ENCODE results near the gene IPO4.

Gene IPO4

DNA sequence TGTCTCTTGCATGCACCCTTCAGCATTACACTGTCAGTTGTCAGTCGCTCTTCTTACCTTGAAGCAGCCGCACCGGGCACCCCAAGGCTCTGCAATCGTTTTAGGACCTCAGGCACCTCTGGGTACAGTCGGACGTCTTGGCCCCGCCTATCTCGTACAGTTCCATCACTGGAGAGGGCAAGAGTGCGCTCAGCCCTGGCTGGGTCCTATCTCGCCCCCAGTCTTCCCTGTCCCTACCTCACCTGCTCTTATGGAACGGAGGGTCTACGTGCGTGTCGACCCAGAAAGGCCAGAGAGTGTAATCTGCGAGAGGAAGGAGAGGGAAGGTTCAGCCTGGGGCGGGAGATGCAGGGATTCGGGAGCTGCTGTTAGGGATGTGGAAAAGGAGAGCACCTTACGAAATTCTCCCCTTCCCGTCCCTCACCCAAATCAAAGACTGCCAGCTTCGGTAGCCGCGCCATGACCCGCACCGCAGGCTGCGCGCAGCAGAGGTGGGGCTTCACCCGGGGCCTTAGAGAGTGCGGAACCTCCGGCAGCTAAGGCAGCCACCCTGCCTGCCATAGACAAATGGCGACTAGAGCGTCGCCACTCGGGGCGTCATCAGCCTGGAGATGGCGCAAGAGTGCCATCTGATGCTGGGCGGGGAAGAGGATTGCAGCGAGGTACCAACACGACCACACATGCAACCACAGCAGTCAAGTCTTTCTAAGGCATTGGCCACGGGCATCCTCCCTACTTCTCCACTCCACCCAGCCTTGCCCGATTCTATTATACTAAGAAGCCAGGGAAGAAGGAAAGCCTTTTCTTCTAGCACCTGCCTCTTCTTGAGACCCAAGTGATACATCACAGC is 27.1 kb upstream of the IPO4 start, which contains the start of gene MDP1:
Gene MDP1 (minus strand): TSS at position 572 of the 850 bp plus-strand sequence. CDS start 111 bp downstream, at position 461.
- peak within 1 kb of the TSS; percentile 72 for H3K4me3 ChIP-seq (ENCODE audit: control insufficient read depth, low read depth, low read length)
- TF ChIP-seq, protein P1, sequence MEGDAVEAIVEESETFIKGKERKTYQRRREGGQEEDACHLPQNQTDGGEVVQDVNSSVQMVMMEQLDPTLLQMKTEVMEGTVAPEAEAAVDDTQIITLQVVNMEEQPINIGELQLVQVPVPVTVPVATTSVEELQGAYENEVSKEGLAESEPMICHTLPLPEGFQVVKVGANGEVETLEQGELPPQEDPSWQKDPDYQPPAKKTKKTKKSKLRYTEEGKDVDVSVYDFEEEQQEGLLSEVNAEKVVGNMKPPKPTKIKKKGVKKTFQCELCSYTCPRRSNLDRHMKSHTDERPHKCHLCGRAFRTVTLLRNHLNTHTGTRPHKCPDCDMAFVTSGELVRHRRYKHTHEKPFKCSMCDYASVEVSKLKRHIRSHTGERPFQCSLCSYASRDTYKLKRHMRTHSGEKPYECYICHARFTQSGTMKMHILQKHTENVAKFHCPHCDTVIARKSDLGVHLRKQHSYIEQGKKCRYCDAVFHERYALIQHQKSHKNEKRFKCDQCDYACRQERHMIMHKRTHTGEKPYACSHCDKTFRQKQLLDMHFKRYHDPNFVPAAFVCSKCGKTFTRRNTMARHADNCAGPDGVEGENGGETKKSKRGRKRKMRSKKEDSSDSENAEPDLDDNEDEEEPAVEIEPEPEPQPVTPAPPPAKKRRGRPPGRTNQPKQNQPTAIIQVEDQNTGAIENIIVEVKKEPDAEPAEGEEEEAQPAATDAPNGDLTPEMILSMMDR (conservative IDR thresholded peaks at IDR 0.05; ENCODE audit: control insufficient read depth, insufficient read depth, low read depth, low read length): peak; percentile 31
- DNase-seq (ENCODE audit: low read depth): peak; percentile 83

DNA sequence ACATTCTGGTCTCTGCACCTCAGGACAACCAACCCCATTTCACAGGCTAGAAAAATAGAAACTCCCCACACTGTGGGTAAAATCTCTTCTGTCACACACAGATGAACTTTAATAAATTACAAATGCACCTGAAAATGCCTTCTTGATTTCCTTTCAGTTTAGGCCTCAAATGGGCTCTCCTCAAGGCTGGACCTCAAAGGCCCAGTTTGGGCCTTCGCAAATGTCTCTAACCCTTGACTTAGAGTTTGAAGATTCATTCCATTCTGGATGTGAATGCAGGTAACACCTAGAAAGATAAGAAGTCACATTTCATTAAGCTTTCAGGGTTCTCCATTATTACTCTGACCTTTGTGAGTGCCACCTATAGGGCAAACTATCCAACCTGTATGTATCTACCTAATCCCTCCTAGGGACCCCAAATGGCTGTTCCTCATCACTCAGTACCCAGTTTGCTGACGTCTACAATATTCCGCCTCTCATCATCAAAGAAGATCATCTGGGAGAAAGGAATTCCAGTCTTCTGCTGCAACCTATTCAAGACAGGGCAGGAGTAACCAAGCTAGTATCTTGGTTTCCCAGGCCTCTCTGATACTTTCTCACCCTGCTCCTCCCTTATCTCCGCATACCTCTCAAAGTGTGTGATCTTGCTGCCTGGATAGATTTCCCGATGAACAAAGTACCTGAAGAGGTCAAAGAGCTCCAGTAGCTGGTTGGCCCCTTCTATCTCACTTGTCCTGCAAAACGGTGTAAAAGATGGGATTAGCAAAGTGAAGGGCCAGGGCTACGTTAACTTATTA is 25.4 kb upstream of the IPO4 start:
- no peak for DNase-seq (ENCODE audit: low read depth)
- TF ChIP-seq, protein P1 (conservative IDR thresholded peaks at IDR 0.05; ENCODE audit: control insufficient read depth, insufficient read depth, low read depth, low read length): no peak
- H3K4me3 ChIP-seq (ENCODE audit: control insufficient read depth, low read depth, low read length): peak overlapping the region; percentile 81

DNA sequence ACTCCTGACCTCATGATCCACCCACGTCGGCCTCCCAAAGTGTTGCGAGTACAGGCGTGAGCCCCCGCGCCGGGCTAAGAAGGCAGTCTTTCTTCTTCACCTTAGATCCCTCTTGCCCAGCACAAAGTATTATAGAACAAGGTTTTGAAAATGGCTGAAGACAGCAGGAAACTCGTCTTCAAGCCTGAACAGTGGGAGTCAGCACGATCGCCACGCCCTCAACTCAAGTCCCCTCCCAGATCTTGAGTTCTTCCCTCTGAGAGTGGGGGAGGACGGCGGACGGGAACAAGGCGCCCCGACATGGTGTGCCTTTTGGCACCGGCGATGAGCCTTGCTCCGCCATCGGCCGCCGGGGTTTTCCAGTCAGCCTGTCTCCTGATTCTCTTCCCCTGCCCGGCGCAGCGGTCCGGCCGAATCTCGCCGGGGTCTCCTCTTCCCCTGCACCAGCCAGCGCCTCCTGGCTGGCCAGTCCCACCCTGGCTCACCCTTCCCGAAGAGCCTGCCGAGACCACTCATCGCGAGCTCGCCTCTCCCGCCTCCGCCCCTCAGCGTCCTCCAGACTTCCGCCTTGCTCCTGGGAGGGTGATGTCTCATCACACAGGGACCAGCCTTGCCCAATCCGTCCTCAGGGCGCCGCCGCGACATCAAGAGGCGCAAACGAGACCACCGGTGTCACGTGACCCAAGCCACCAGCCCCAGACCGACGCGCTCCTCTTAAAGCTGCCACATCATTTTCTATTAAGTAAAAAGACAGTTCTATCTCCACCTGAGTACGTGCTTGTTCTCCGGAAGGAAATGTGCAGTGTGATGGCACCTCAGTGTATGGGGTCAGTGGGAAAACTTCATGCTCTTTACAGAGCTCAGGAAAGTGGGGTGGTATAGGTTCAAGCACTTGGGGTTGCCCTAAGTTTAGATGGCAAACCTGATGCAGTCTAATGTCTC is 24.6 kb upstream of the IPO4 start, which contains the start of gene CHMP4A:
Gene CHMP4A (minus strand): TSS at position 565 of the 942 bp plus-strand sequence. CDS start 49 bp downstream, at position 516.
- TF ChIP-seq, protein P1 (conservative IDR thresholded peaks at IDR 0.05; ENCODE audit: control insufficient read depth, insufficient read depth, low read depth, low read length): peak; percentile 15
- DNase-seq (ENCODE audit: low read depth): peak; percentile 98
- peak within 1 kb of the TSS; percentile 81 for H3K4me3 ChIP-seq (ENCODE audit: control insufficient read depth, low read depth, low read length)

DNA sequence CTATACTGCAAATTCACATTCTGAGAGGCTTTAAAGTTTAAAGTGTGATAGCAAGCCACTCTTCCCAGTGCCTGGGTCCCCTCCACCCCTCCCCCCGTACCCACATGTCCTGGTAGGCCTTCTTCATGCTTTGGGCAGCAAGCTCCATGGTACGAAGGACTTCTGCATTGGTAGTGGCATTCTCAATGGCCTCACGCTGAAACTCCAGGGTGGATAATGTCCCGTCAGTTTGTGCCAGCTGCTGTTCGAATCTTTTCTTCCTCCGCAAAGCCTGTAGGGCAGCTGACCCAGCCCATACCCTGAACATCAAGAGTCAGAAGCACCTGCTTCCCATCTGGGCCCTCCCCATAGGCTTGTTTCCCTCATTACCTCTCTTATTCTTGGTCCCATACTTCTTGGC is 22.7 kb upstream of the IPO4 start:
- DNase-seq (ENCODE audit: low read depth): no peak
- no peak overlapping the region for H3K4me3 ChIP-seq (ENCODE audit: control insufficient read depth, low read depth, low read length)
- TF ChIP-seq, protein P1 (conservative IDR thresholded peaks at IDR 0.05; ENCODE audit: control insufficient read depth, insufficient read depth, low read depth, low read length): no peak

DNA sequence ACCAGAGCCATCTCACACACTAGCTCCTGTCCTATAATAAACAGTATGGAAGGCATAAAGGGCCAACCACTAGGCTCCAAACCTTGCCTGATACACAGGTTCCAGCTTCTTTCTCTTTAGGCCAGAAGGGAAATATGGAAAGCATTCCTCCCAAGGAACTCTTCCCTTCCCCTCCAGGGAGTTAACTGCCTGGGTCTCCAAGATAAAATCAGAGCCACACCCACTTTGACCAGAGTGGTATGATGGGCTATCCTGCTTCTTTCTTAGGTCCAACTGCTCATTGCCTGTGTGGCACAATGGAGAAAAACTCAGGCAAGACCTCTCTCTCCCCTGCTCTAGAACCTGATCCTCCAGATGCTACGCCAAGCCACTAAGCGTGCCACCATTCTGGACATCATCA is 19.0 kb upstream of the IPO4 start:
- TF ChIP-seq, protein P1 (conservative IDR thresholded peaks at IDR 0.05; ENCODE audit: control insufficient read depth, insufficient read depth, low read depth, low read length): no peak
- no peak for DNase-seq (ENCODE audit: low read depth)
- no peak overlapping the region for H3K4me3 ChIP-seq (ENCODE audit: control insufficient read depth, low read depth, low read length)

DNA sequence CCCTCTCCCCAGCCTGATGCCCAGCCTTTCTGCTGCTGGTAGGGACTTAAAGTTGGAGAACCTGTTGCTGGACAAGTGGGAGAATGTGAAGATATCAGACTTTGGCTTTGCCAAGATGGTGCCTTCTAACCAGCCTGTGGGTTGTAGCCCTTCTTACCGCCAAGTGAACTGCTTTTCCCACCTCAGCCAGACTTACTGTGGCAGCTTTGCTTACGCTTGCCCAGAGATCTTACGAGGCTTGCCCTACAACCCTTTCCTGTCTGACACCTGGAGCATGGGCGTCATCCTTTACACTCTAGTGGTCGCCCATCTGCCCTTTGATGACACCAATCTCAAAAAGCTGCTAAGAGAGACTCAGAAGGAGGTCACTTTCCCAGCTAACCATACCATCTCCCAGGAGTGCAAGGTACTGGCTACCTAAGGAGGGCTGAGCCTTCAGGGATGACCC is 18.5 kb upstream of the IPO4 start:
- no peak overlapping the region for H3K4me3 ChIP-seq (ENCODE audit: control insufficient read depth, low read depth, low read length)
- TF ChIP-seq, protein P1 (conservative IDR thresholded peaks at IDR 0.05; ENCODE audit: control insufficient read depth, insufficient read depth, low read depth, low read length): no peak
- no peak for DNase-seq (ENCODE audit: low read depth)
